B cell (primary cell): Measurements from ENCODE around the gene HLX. TPM values are rescaled to one million over a fixed set of nuclear protein-coding genes. Genes with fewer than 3 reads are reported as not detected.

Experiments used
- ATAC-seq: fragments of 200-7000 bp; cut with Tn5 transposase; one replicate; pipeline ENCODE4 v1.10.0; 2021; ENCODE audit warnings: low read depth, mild to moderate bottlenecking, moderate number of reproducible peaks, moderate library complexity
- CTCF ChIA-PET: fragments of 350-600 bp; sonication (Branson Sonifier 250); formaldehyde crosslinking; loops from one replicate; lab custom pipeline; 2021; ENCODE audit warnings: antibody characterized with exemption, inconsistent platforms; lab: Charles Lee
- POLR2A ChIA-PET: fragments of 350-600 bp; sonication (Branson Sonifier 250); formaldehyde crosslinking; loops from one replicate; lab custom pipeline; 2021; ENCODE audit warnings: antibody characterized with exemption; lab: Charles Lee
- DNase-seq: peaks from one replicate; pipeline ENCODE4 v3.0.0; 2013
- H2AFZ ChIP-seq: 2 replicates; pipeline ENCODE4 v1.6.1; 2012; ENCODE audit warnings: mild to moderate bottlenecking, low read depth, low read length; ENCODE audit not compliant: insufficient read depth, poor library complexity, severe bottlenecking
- H3K27ac ChIP-seq, 2 donors: 1 replicate in 1 of 2; 2 replicates in 1 of 2; pipeline ENCODE4 v1.5.1; 2012 to 2013; ENCODE audit warnings: low read length in 2 of 2, mild to moderate bottlenecking in 2 of 2, moderate library complexity in 1 of 2
- H3K27me3 ChIP-seq, 4 experiments: fragments of 200-600 bp in 1 of 4; sonication (generic) in 1 of 4; replicated peaks in 1 of 4; 1 replicate in 2 of 4; 2 replicates in 2 of 4; pipeline versions ENCODE4 v1.6.1 to v1.7.0; 2013 to 2016; ENCODE audit warnings: low read length in 3 of 4, mild to moderate bottlenecking in 2 of 4, mixed read lengths in 1 of 4, moderate library complexity in 1 of 4; ENCODE audit not compliant: insufficient read depth in 4 of 4, control insufficient read depth in 3 of 4; ENCODE audit errors: control extremely low read depth in 1 of 4
- H3K36me3 ChIP-seq, 2 experiments: replicated peaks in 1 of 2; 1 replicate in 1 of 2; 2 replicates in 1 of 2; pipeline versions ENCODE4 v1.6.1 to v1.7.1; 2013; ENCODE audit warnings: low read length in 1 of 2; ENCODE audit not compliant: insufficient read depth in 2 of 2, control insufficient read depth in 1 of 2; ENCODE audit errors: control extremely low read depth in 1 of 2, extremely low read depth in 1 of 2
- H3K4me1 ChIP-seq, 2 donors: fragments of 200-600 bp in 1 of 2; sonication (generic) in 1 of 2; 1 replicate in 1 of 2; 2 replicates in 1 of 2; pipeline versions ENCODE4 v1.5.1 to v1.6.1; 2013 to 2017; ENCODE audit warnings: low read length in 2 of 2; ENCODE audit not compliant: control insufficient read depth in 2 of 2, insufficient read depth in 2 of 2
- H3K4me2 ChIP-seq: replicated peaks from 2 replicates; pipeline ENCODE3; 2012; ENCODE audit warnings: mild to moderate bottlenecking, low read depth, low read length; ENCODE audit not compliant: poor library complexity, severe bottlenecking
- H3K4me3 ChIP-seq, 5 experiments: fragments of 200-600 bp in 1 of 5; sonication (generic) in 1 of 5; 1 replicate in 3 of 5; 2 replicates in 2 of 5; pipeline versions ENCODE4 v1.5.1 to v1.7.0; 2011 to 2016; ENCODE audit warnings: low read length in 4 of 5, mild to moderate bottlenecking in 4 of 5, low read depth in 2 of 5, control low read depth in 1 of 5, moderate library complexity in 1 of 5; ENCODE audit not compliant: insufficient read depth in 1 of 5; ENCODE audit errors: control extremely low read depth in 1 of 5, extremely low read depth in 1 of 5
- H3K79me2 ChIP-seq: fragments of 200-600 bp; sonication (generic); one replicate; pipeline ENCODE4 v1.6.0; 2016; ENCODE audit warnings: low read length; ENCODE audit not compliant: control insufficient read depth, insufficient read depth
- H3K9ac ChIP-seq: fragments of 200-600 bp; sonication (generic); 2 replicates; pipeline ENCODE4 v1.6.1; 2017; ENCODE audit warnings: mild to moderate bottlenecking, low read length, moderate library complexity
- H3K9me3 ChIP-seq, 3 donors: one replicate each; pipeline versions ENCODE4 v1.6.1 to v1.7.1; 2013; ENCODE audit warnings: low read length in 2 of 3; ENCODE audit not compliant: control insufficient read depth in 2 of 3, insufficient read depth in 1 of 3; ENCODE audit errors: control extremely low read depth in 1 of 3
- H4K20me1 ChIP-seq: 2 replicates; pipeline ENCODE4 v1.6.0; 2012; ENCODE audit warnings: mild to moderate bottlenecking, low read length; ENCODE audit not compliant: insufficient read depth, control insufficient read depth, poor library complexity, severe bottlenecking
- H3K27ac Mint-ChIP-seq: one replicate; pipeline ENCODE4 v1.8.0; 2021; ENCODE audit warnings: mixed read lengths
- H3K27me3 Mint-ChIP-seq: one replicate; pipeline ENCODE4 v1.8.0; 2021; ENCODE audit warnings: mixed read lengths
- H3K4me1 Mint-ChIP-seq: one replicate; pipeline ENCODE4 v1.8.0; 2021; ENCODE audit warnings: mixed read lengths
- H3K4me3 Mint-ChIP-seq: one replicate; pipeline ENCODE4 v1.8.0; 2021; ENCODE audit warnings: mixed read lengths
- H3K9me3 Mint-ChIP-seq: one replicate; pipeline ENCODE4 v1.8.0; 2022; ENCODE audit warnings: mixed read lengths; ENCODE audit not compliant: insufficient read depth
- CTCF ChIP-seq: fragments of 200-600 bp; IDR thresholded peaks from one replicate; pipeline ENCODE4 v1.8.0; 2022; ENCODE audit warnings: antibody characterized with exemption, mild to moderate bottlenecking
- EZH2 ChIP-seq: IDR thresholded peaks from 2 replicates; pipeline ENCODE4 v1.6.1; 2012; ENCODE audit warnings: borderline replicate concordance, low read depth, mild to moderate bottlenecking, moderate library complexity, low read length; ENCODE audit not compliant: insufficient read depth, poor library complexity, severe bottlenecking
- WGBS: methylation state at CpG from one replicate; pipeline ENCODE4 v1.1.5; 2013; ENCODE audit warnings: missing lambda C conversion rate; ENCODE audit not compliant: insufficient coverage; 5-methylcytosine and 5-hydroxymethylcytosine counted together
- intact Hi-C: fragments of 100-400 bp; cut with micrococcal nuclease; formaldehyde crosslinking; loops from one replicate; pipeline ENCODE4 v1.10.0; 2022
- polyA plus RNA-seq: library from polyadenylated mRNA; depleted of rRNA; stranded (reverse); fragments of >200 nt; gene quantifications from 2 replicates; pipeline ENCODE4 v1.2.3, GENCODE V29; 2012
- total RNA-seq, 2 donors: library from RNA; stranded (reverse); fragments of 120-200 nt in 1 of 2; gene quantifications; 1 replicate in 1 of 2; 2 replicates in 1 of 2; pipeline versions ENCODE4 v1.2.3 to v1.2.4, GENCODE V29; 2013 to 2022

HLX gene
- total and polyA plus RNA-seq, 2 donors (not counting 1 experiment from before 2014, with no cell fraction given): 3.4 to 9.1 TPM

GRCh38 chr1:220927442-220927841, 48.2 kb downstream of the HLX start:
- H3K27ac Mint-ChIP-seq: no peak overlapping the region
- ATAC-seq: no peak
- H3K79me2 ChIP-seq: no peaks in the 10 kb centered on the region
- no peaks in the 10 kb centered on the region for H3K27me3 ChIP-seq
- no peaks in the 10 kb centered on the region for H3K36me3 ChIP-seq
- H3K9me3 Mint-ChIP-seq: no peaks in the 10 kb centered on the region
- no peak overlapping the region for H3K4me3 ChIP-seq
- no peak overlapping the region for H3K4me3 Mint-ChIP-seq
- H4K20me1 ChIP-seq: no peaks in the 10 kb centered on the region
- no peak overlapping the region for H3K4me2 ChIP-seq
- H3K9ac ChIP-seq: no peak overlapping the region
- intact Hi-C loops: no loop called here
- no peak for TF ChIP-seq EZH2
- TF ChIP-seq CTCF: no peak
- 30% methylated on average over 4 of the region's 6 CpGs for WGBS
- H3K9me3 ChIP-seq: no peaks in the 10 kb centered on the region
- H3K4me1 ChIP-seq: no peaks in the 10 kb centered on the region
- no peak overlapping the region for H2AFZ ChIP-seq
- H3K4me1 Mint-ChIP-seq: peaks cover 2% of the 10 kb centered on the region
- no peak overlapping the region for H3K27ac ChIP-seq
- H3K27me3 Mint-ChIP-seq: peaks cover 20% of the 10 kb centered on the region
- no peak for DNase-seq
- ChIA-PET CTCF (interaction anchor here (1.5 kb wide), 1 partner anchor 171 kb away, joined by 5 read pairs; no protein-coding TSS in a partner anchor), POLR2A (no interaction called here)

- H3K4me3 Mint-ChIP-seq: no peak overlapping the region
- DNase-seq: no peak
- Histone ChIP-seq H4K20me1 (no peaks in the 10 kb centered on the region), H3K27me3 (no peaks in the 10 kb centered on the region), H3K9ac (no peak overlapping the region), H3K4me1 (no peaks in the 10 kb centered on the region), H3K36me3 (no peaks in the 10 kb centered on the region), H3K4me2 (no peak overlapping the region), H3K9me3 (no peaks in the 10 kb centered on the region), H3K79me2 (no peaks in the 10 kb centered on the region), H2AFZ (no peak overlapping the region), H3K27ac (no peak overlapping the region), H3K4me3 (no peak overlapping the region)
- ChIA-PET CTCF (interaction anchor here (1.5 kb wide), 1 partner anchor 170 kb away, joined by 5 read pairs; no protein-coding TSS in a partner anchor), POLR2A (no interaction called here)
- no CpG with 5 or more reads among the region's 1 CpG for WGBS
- TF ChIP-seq CTCF (no peak), EZH2 (no peak)
- H3K9me3 Mint-ChIP-seq: no peaks in the 10 kb centered on the region
- ATAC-seq: no peak
- H3K27me3 Mint-ChIP-seq: peaks cover 19% of the 10 kb centered on the region
- H3K4me1 Mint-ChIP-seq: peaks cover 2% of the 10 kb centered on the region
- no peak overlapping the region for H3K27ac Mint-ChIP-seq
- intact Hi-C loops: no loop called here
Measured at GRCh38 chr1:220928320-220928719, 49.1 kb downstream of the HLX start.
